IMR-90 (cell line): ENCODE measurements around the gene PDHA2. TPM values are rescaled to one million over a fixed set of nuclear protein-coding genes. Genes with fewer than 3 reads are reported as not detected.

Source experiments
- ATAC-seq: fragments of 200-7000 bp; cut with Tn5 transposase; 2 replicates; pipeline ENCODE4 v1.9.1; 2020; ENCODE audit warnings: low read depth, mild to moderate bottlenecking, moderate library complexity
- BruUV-seq: library from RNA; stranded (reverse); fragments of 400-500 nt; replicated peaks from 2 replicates; lab custom pipeline; 2021; lab: Mats Ljungman, UMichigan
- CTCF ChIA-PET: fragments of 300-600 bp; formaldehyde crosslinking; extraction: SDS; loops from one replicate; lab custom pipeline; 2021; ENCODE audit warnings: antibody characterized with exemption; lab: Yijun Ruan, JAX
- POLR2A ChIA-PET: fragments of 300-600 bp; sonication (Branson Sonifier 250); formaldehyde crosslinking; loops from one replicate; lab custom pipeline; 2022; ENCODE audit warnings: antibody characterized with exemption; ENCODE audit not compliant: unreplicated experiment; lab: Charles Lee
- DNase-seq: peaks from one replicate; pipeline ENCODE4 v3.0.0; 2013
- H2AFZ ChIP-seq: replicated peaks from 2 replicates; pipeline ENCODE3; 2013; ENCODE audit warnings: low read length, mild to moderate bottlenecking; ENCODE audit not compliant: poor library complexity
- H2AK5ac ChIP-seq: 2 replicates; pipeline ENCODE4 v1.6.1; 2013; ENCODE audit warnings: low read depth, low read length, inconsistent platforms
- H2AK9ac ChIP-seq: replicated peaks from 2 replicates; pipeline ENCODE3; 2013; ENCODE audit warnings: mild to moderate bottlenecking, low read depth, low read length, moderate library complexity; ENCODE audit not compliant: poor library complexity
- H2BK120ac ChIP-seq: 2 replicates; pipeline ENCODE4 v1.6.1; 2013; ENCODE audit warnings: low read depth, low read length, inconsistent platforms
- H2BK15ac ChIP-seq: 3 replicates; pipeline ENCODE4 v1.6.1; 2013; ENCODE audit warnings: low read depth, low read length, inconsistent platforms
- H2BK20ac ChIP-seq: 2 replicates; pipeline ENCODE4 v1.6.1; 2013; ENCODE audit warnings: low read depth, mild to moderate bottlenecking, inconsistent platforms, low read length, moderate library complexity
- H2BK5ac ChIP-seq: 2 replicates; pipeline ENCODE4 v1.6.1; 2013; ENCODE audit warnings: mild to moderate bottlenecking, low read depth, low read length, inconsistent platforms; ENCODE audit not compliant: poor library complexity, severe bottlenecking
- H3K14ac ChIP-seq: replicated peaks from 2 replicates; pipeline ENCODE4 v1.6.1; 2013; ENCODE audit warnings: low read depth, low read length, inconsistent platforms
- H3K18ac ChIP-seq: 2 replicates; pipeline ENCODE4 v1.6.1; 2013; ENCODE audit warnings: low read depth, low read length, control low read depth
- H3K23ac ChIP-seq: 2 replicates; pipeline ENCODE4 v1.6.1; 2013; ENCODE audit warnings: low read depth, low read length, inconsistent platforms
- H3K27ac ChIP-seq: 2 replicates; pipeline ENCODE4 v1.5.1; 2013; ENCODE audit warnings: mild to moderate bottlenecking, control low read depth, low read length; ENCODE audit not compliant: insufficient read depth
- H3K27me3 ChIP-seq: 2 replicates; pipeline ENCODE4 v1.6.1; 2013; ENCODE audit warnings: low read length; ENCODE audit not compliant: control insufficient read depth, insufficient read depth
- H3K36me3 ChIP-seq: 2 replicates; pipeline ENCODE4 v1.6.1; 2013; ENCODE audit warnings: low read length, mixed read lengths; ENCODE audit not compliant: control insufficient read depth, insufficient read depth
- H3K4ac ChIP-seq: 2 replicates; pipeline ENCODE4 v1.6.1; 2013; ENCODE audit warnings: low read depth, low read length, inconsistent platforms
- H3K4me1 ChIP-seq: 2 replicates; pipeline ENCODE4 v1.6.1; 2013; ENCODE audit warnings: low read length, mixed read lengths; ENCODE audit not compliant: control insufficient read depth, insufficient read depth
- H3K4me2 ChIP-seq: 2 replicates; pipeline ENCODE4 v1.6.1; 2013; ENCODE audit warnings: low read depth, mild to moderate bottlenecking, control low read depth, low read length, moderate library complexity
- H3K4me3 ChIP-seq: 2 replicates; pipeline ENCODE4 v1.5.1; 2013; ENCODE audit warnings: low read depth, mild to moderate bottlenecking, control low read depth, low read length, moderate library complexity; ENCODE audit not compliant: insufficient read depth
- H3K56ac ChIP-seq: 2 replicates; pipeline ENCODE4 v1.6.1; 2013; ENCODE audit warnings: low read length, inconsistent platforms; ENCODE audit not compliant: insufficient read depth; ENCODE audit errors: extremely low read depth
- H3K79me1 ChIP-seq, 2 experiments: 2 replicates each; pipeline ENCODE4 v1.6.1; 2013; ENCODE audit warnings: low read length in 2 of 2, inconsistent platforms in 1 of 2, low read depth in 1 of 2
- H3K9ac ChIP-seq: 2 replicates; pipeline ENCODE4 v1.6.1; 2013; ENCODE audit warnings: low read depth, low read length, control low read depth
- H3K9me1 ChIP-seq: 2 replicates; pipeline ENCODE4 v1.6.1; 2013; ENCODE audit warnings: low read length, inconsistent platforms; ENCODE audit not compliant: insufficient read depth
- H3K9me3 ChIP-seq: 2 replicates; pipeline ENCODE4 v1.6.1; 2013; ENCODE audit warnings: low read length; ENCODE audit not compliant: control insufficient read depth, insufficient read depth
- H4K20me1 ChIP-seq: 2 replicates; pipeline ENCODE4 v1.6.1; 2013; ENCODE audit warnings: low read length, inconsistent platforms; ENCODE audit not compliant: insufficient read depth
- H4K5ac ChIP-seq: 2 replicates; pipeline ENCODE4 v1.6.1; 2013; ENCODE audit warnings: mild to moderate bottlenecking, low read depth, low read length, control low read depth
- H4K8ac ChIP-seq, 2 experiments: 2 replicates each; pipeline ENCODE4 v1.6.1; 2013; ENCODE audit warnings: low read depth in 2 of 2, low read length in 2 of 2, control low read depth in 1 of 2, inconsistent platforms in 1 of 2
- H4K91ac ChIP-seq: 2 replicates; pipeline ENCODE4 v1.6.1; 2013; ENCODE audit warnings: low read depth, low read length, inconsistent platforms; ENCODE audit not compliant: insufficient read depth
- BHLHE40 ChIP-seq: fragments of 150-350 bp; IDR thresholded peaks from 2 replicates; pipeline ENCODE4 v1.6.1; 2016; ENCODE audit warnings: mild to moderate bottlenecking, low read depth, low read length
- CEBPB ChIP-seq: IDR thresholded peaks from 2 replicates; pipeline ENCODE4 v1.6.1; 2012; ENCODE audit warnings: low read depth, low read length, improper control_type of control experiment
- CHD1 ChIP-seq: IDR thresholded peaks from 2 replicates; pipeline ENCODE4 v1.6.1; 2012; ENCODE audit warnings: low read depth, low read length, improper control_type of control experiment
- FOS ChIP-seq: fragments of 150-350 bp; IDR thresholded peaks from 2 replicates; pipeline ENCODE4 v1.6.1; 2016; ENCODE audit warnings: low read depth, low read length
- MAFK ChIP-seq: IDR thresholded peaks from 2 replicates; pipeline ENCODE4 v1.6.1; 2012; ENCODE audit warnings: low read depth, low read length, improper control_type of control experiment
- MAZ ChIP-seq: IDR thresholded peaks from 2 replicates; pipeline ENCODE4 v1.6.1; 2012; ENCODE audit warnings: low read depth, mild to moderate bottlenecking, low read length, improper control_type of control experiment, moderate library complexity, borderline replicate concordance
- MXI1 ChIP-seq: IDR thresholded peaks from 2 replicates; pipeline ENCODE4 v1.6.1; 2012; ENCODE audit warnings: low read depth, mild to moderate bottlenecking, low read length, moderate library complexity, borderline replicate concordance
- NFE2L2 ChIP-seq: fragments of 150-350 bp; IDR thresholded peaks from 2 replicates; pipeline ENCODE4 v1.6.1; 2016; ENCODE audit warnings: low read depth, mild to moderate bottlenecking, low read length
- POLR2A ChIP-seq: IDR thresholded peaks from 2 replicates; pipeline ENCODE4 v1.6.1; 2012; ENCODE audit warnings: mild to moderate bottlenecking, low read depth, low read length
- RAD21 ChIP-seq: IDR thresholded peaks from 2 replicates; pipeline ENCODE4 v1.6.1; 2012; ENCODE audit warnings: low read length, improper control_type of control experiment
- RCOR1 ChIP-seq: IDR thresholded peaks from 2 replicates; pipeline ENCODE4 v1.6.1; 2012; ENCODE audit warnings: mild to moderate bottlenecking, low read length, improper control_type of control experiment; ENCODE audit not compliant: insufficient replicate concordance
- RFX5 ChIP-seq: IDR thresholded peaks from 2 replicates; pipeline ENCODE4 v1.8.0; 2012; ENCODE audit warnings: low read depth, mild to moderate bottlenecking, low read length, moderate library complexity
- SMC3 ChIP-seq: fragments of 150-350 bp; IDR thresholded peaks from 2 replicates; pipeline ENCODE4 v1.6.1; 2016; ENCODE audit warnings: low read depth, mild to moderate bottlenecking, antibody characterized with exemption, low read length, moderate library complexity
- dilution Hi-C: fragments of 300-500 bp; cut with HindIII; formaldehyde crosslinking; loops from one replicate; pipeline ENCODE4 v1.14.3; 2018; ENCODE audit warnings: low sequenced_read_pairs; ENCODE audit not compliant: unreplicated experiment
- in situ Hi-C: fragments of 300-500 bp; cut with MboI; formaldehyde crosslinking; loops from 3 replicates; pipeline ENCODE4 v1.14.3; 2019; ENCODE audit warnings: low sequenced_read_pairs, inconsistent platforms, mixed read lengths
- intact Hi-C: fragments of 100-400 bp; cut with micrococcal nuclease; formaldehyde crosslinking; loops from 2 replicates; pipeline ENCODE4 v1.10.0; 2022
- polyA plus RNA-seq, 3 experiments: library from polyadenylated mRNA; depleted of rRNA; stranded (reverse); fragments of >200 nt; gene quantifications; 2 replicates each; pipeline ENCODE4 v1.2.3, GENCODE V29; 2012; ENCODE audit warnings: low replicate concordance in 1 of 3
- total RNA-seq: library from RNA; depleted of rRNA; stranded (reverse); fragments of >200 nt; gene quantifications from 2 replicates; pipeline ENCODE4 v1.2.3, GENCODE V29; 2012
- TF ChIP-seq, protein P1 (sequence below): conservative IDR thresholded peaks from 2 replicates; pipeline ENCODE4 v1.5.1; 2012; ENCODE audit warnings: mild to moderate bottlenecking, low read depth, low read length, improper control_type of control experiment
- TF ChIP-seq, protein P2 (sequence below): fragments of 150-350 bp; IDR thresholded peaks from 2 replicates; pipeline ENCODE4 v1.6.1; 2016; ENCODE audit warnings: low read depth, mild to moderate bottlenecking, low read length, moderate library complexity, borderline replicate concordance
- TF ChIP-seq, protein P3 (sequence below): fragments of 150-350 bp; IDR thresholded peaks from 2 replicates; pipeline ENCODE4 v1.6.1; 2017; ENCODE audit warnings: mild to moderate bottlenecking, antibody characterized with exemption, low read length, low read depth

PDHA2 gene
- total and polyA plus RNA-seq, 2 of the 4 experiments (the other 2 are of a cell fraction): not detected

DNA sequence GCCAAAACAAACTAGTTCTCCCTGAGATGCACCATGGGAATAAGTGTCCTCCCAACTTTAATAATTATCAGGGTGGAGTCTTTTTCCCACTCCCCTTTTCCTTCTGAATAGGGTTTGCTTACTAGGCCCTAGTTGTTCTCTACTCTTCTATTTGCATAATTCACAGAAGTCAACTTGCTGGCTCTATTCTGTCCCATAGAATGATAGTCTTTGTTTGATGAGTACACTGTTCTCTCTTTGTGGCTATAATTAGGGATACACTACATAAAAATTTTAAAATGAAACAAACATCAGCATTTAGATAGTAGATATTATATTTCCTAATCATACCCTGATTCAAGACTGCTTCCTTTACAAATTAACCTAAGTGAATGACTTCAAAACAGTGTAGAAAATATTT lies 10.3 kb downstream of the PDHA2 start:
- H2BK20ac ChIP-seq: no peak overlapping the region
- no peak overlapping the region for H4K5ac ChIP-seq
- no peak overlapping the region for H3K4ac ChIP-seq
- no peak overlapping the region for H2AFZ ChIP-seq
- no peaks in the 10 kb centered on the region for H3K4me1 ChIP-seq
- intact Hi-C loops (no loop called here), in situ Hi-C loops (no loop called here), dilution Hi-C loops (no loop called here)
- no peak overlapping the region for H2AK9ac ChIP-seq
- peaks cover 2% of the 10 kb centered on the region; the same call in 1 of the 2 replicates for H3K9me3 ChIP-seq
- no peak overlapping the region for H2BK15ac ChIP-seq
- H3K27me3 ChIP-seq: no peaks in the 10 kb centered on the region
- H2BK5ac ChIP-seq: no peak overlapping the region
- H3K36me3 ChIP-seq: no peaks in the 10 kb centered on the region
- H3K18ac ChIP-seq: no peak overlapping the region
- H3K27ac ChIP-seq: no peak overlapping the region
- no peak overlapping the region for H3K23ac ChIP-seq
- no peak overlapping the region for H4K91ac ChIP-seq
- no peak overlapping the region for H3K4me2 ChIP-seq
- TF ChIP-seq SMC3: no peak
- no peak for TF ChIP-seq RCOR1
- TF ChIP-seq RFX5: no peak
- TF ChIP-seq, protein P1, sequence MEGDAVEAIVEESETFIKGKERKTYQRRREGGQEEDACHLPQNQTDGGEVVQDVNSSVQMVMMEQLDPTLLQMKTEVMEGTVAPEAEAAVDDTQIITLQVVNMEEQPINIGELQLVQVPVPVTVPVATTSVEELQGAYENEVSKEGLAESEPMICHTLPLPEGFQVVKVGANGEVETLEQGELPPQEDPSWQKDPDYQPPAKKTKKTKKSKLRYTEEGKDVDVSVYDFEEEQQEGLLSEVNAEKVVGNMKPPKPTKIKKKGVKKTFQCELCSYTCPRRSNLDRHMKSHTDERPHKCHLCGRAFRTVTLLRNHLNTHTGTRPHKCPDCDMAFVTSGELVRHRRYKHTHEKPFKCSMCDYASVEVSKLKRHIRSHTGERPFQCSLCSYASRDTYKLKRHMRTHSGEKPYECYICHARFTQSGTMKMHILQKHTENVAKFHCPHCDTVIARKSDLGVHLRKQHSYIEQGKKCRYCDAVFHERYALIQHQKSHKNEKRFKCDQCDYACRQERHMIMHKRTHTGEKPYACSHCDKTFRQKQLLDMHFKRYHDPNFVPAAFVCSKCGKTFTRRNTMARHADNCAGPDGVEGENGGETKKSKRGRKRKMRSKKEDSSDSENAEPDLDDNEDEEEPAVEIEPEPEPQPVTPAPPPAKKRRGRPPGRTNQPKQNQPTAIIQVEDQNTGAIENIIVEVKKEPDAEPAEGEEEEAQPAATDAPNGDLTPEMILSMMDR: no peak
- no peak for TF ChIP-seq BHLHE40
- TF ChIP-seq CEBPB: no peak
- no peak for TF ChIP-seq NFE2L2
- no peak for TF ChIP-seq RAD21
- TF ChIP-seq, protein P2, sequence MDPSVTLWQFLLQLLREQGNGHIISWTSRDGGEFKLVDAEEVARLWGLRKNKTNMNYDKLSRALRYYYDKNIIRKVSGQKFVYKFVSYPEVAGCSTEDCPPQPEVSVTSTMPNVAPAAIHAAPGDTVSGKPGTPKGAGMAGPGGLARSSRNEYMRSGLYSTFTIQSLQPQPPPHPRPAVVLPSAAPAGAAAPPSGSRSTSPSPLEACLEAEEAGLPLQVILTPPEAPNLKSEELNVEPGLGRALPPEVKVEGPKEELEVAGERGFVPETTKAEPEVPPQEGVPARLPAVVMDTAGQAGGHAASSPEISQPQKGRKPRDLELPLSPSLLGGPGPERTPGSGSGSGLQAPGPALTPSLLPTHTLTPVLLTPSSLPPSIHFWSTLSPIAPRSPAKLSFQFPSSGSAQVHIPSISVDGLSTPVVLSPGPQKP: no peak
- TF ChIP-seq, protein P3, sequence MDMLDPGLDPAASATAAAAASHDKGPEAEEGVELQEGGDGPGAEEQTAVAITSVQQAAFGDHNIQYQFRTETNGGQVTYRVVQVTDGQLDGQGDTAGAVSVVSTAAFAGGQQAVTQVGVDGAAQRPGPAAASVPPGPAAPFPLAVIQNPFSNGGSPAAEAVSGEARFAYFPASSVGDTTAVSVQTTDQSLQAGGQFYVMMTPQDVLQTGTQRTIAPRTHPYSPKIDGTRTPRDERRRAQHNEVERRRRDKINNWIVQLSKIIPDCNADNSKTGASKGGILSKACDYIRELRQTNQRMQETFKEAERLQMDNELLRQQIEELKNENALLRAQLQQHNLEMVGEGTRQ: no peak
- no peak for TF ChIP-seq MAZ
- TF ChIP-seq CHD1: no peak
- TF ChIP-seq MAFK: no peak
- TF ChIP-seq POLR2A: no peak
- TF ChIP-seq FOS: no peak
- TF ChIP-seq MXI1: no peak
- H3K9me1 ChIP-seq: no peaks in the 10 kb centered on the region
- no peak for DNase-seq
- H3K79me1 ChIP-seq: no peaks in the 10 kb centered on the region
- H4K20me1 ChIP-seq: no peaks in the 10 kb centered on the region
- no peak overlapping the region for H4K8ac ChIP-seq
- H2AK5ac ChIP-seq: no peak overlapping the region
- ATAC-seq: no peak
- no peak overlapping the region for H3K14ac ChIP-seq
- ChIA-PET CTCF (no interaction called here), POLR2A (no interaction called here)
- H3K4me3 ChIP-seq: no peak overlapping the region
- no peak overlapping the region for H2BK120ac ChIP-seq
- H3K9ac ChIP-seq: no peak overlapping the region
- no TSS peak for BruUV-seq
- no peak overlapping the region for H3K56ac ChIP-seq
